HS-5 (cell line): ENCODE results near the gene NSUN5.
A peak's percentile ranks its signal among the peaks of the same experiment; 100 is the strongest.
"Not testable (repeated sequence)": the region's sequence is repeated elsewhere in the genome, so short reads cannot be mapped to it uniquely, and the experiment has no call there.

Source experiments
- DNase-seq: peaks from one replicate; pipeline ENCODE4 v3.0.0-alpha.2; 2012; ENCODE audit warnings: low read depth

Gene NSUN5

DNA sequence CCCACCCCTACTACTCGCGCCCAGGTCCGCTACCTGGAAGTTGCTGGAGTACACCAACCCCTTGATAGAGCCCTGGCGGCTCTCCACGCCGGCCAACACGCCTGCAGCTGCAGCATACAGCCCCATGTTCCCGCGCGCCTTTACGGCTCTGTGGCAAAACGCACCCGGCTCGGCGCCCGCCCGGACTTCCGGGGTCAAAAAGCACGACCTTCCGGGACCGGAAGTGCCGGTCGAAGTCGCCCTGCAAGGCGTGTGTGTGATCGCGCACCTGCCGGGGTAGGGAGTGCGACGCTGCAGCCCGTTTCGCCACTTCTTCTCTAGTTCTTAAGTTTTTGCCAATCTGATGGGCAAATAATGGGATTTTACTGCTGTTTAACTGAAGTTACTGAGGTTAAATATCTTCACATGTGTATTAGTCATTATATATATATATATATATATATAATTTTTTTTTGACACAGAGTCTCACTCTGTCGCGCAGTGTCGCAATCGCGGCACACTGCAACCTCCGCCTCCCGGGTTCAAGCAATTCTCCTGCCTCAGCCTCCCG, at the start of gene NSUN5:
Gene NSUN5 (minus strand): TSS at position 162 of the 550 bp plus-strand sequence. CDS start 36 bp downstream, at position 126.
- peak; percentile 31 for DNase-seq

DNA sequence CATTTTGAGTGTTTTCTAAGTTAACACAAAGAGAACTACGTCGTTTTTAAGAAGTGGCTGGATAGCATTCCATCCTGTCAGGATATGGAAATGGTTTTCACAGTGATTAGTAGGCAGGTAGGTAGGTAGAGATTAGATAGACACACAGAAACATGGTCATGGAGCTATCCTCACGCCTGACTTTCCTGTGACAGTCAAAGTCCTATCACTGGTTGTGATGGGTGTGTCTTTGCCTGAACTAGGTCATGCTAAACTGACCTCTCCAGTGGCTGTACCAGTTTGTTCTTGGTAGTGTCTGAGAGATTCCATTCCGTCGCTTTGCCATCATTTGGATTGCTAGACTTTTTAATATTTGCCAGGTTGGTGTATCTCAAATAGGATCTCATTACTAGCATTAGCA, 47.5 kb upstream of the NSUN5 start:
- no peak for DNase-seq

DNA sequence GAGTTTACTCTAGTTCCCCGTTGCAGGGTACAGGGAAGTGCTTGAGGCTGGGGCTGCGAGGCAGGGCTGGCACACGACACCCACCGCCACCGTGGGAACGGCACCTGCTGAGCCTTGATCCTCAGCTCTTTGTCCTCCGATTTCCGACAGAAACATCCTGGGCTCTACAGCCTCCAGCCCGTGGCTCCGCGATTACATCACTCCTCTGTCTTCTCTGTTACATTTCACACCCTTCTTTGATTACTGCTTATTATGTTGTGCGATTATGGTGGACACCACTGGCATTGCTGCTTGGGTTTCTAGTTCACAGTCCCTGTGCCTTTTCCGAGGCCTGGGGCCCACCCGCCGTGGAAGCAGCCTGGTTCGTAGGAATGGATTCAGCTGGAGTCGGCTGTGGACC, 46.2 kb upstream of the NSUN5 start:
- no peak for DNase-seq

DNA sequence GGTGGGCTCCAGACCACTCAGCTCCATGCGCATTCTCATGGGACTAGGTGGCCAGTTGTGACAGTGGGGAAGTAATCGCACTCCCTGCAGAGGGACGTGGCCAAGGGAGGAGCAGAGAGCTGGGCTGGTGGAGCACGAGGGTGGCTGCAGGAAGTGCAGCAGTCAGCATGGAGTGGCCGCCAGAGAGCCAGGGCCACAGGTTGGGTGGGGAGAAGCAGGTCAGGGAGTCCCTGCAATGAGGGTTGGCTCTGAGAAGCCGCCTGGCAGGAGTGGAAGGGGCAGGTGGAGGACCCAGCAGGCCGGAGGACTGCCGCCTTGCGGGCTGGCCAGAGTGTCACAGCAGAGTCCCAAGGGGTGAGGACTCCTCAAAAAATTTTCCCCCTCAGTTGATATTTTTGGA, 45.6 kb upstream of the NSUN5 start:
- no peak for DNase-seq

DNA sequence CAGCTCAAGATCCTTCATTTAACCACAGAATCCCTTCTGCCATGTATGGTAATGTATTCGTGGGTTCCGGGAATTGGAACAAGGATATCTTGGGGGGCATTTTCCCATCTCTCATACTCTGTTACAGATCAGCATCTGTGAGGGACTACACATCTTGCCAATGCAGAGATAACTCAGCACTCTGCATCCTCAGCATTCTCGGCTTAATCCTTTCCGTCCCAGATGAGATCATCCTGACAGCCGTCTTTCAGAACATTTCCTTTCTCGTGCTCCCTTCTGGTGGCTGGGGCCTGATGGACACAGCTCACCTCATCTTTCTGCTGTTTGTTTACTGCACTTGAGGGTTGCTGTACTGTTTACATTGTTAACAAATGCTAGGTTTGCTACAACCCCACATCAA, 44.6 kb upstream of the NSUN5 start:
- no peak for DNase-seq

DNA sequence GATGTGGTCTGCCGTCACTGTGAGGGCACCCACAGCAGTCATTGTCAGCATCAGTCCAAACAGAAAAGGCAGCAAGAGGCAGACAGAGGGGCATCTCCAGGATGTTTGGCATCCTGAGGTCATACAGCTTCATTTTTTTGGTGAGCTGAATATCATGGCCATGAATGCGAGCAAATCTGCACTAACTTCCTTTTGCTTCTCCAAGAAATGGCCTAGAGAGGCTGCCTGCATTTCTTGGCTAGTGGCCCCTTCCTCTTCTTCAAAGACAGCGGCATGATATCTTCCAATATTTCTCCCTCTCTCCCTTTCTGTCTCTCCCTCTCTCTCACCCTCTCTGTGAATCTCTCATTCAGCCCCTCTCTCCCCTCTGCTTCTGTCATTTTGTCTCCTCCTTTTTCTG, 44.2 kb upstream of the NSUN5 start:
- DNase-seq, result no peak

DNA sequence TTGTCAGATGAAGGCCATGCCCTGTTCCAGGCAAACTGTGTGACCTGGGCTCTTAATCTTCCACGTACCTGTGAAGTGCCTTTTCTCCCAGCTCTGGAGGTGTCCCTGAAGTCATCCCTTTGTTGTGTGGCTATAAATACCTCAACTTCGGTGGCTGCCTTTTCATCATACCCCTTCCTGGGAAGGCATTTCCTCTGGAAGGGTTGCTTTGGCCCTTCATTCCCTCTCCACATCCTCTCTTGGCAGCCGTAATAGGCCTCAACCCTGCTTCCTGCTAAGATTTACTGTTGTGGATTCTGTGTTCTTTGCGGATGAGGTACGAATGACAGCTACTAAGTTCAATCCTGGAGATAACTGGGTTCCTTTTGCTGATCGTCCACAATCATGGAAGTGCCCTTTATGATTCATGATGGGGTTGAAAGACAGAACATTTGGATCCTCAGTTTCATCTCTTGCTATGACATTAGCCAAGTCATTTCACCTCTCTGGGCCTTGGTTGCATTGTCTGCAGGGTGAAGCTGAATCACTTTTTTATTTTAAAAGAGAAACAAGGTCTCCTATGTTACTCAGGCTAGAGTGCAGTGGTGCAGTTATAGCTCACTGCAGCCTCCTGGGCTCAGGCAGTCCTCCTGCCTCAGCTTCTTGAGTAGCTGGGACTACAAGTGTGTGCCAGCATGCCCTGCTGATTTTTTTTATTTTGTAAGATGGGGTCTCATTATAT, 43.0 kb upstream of the NSUN5 start:
- no peak for DNase-seq

DNA sequence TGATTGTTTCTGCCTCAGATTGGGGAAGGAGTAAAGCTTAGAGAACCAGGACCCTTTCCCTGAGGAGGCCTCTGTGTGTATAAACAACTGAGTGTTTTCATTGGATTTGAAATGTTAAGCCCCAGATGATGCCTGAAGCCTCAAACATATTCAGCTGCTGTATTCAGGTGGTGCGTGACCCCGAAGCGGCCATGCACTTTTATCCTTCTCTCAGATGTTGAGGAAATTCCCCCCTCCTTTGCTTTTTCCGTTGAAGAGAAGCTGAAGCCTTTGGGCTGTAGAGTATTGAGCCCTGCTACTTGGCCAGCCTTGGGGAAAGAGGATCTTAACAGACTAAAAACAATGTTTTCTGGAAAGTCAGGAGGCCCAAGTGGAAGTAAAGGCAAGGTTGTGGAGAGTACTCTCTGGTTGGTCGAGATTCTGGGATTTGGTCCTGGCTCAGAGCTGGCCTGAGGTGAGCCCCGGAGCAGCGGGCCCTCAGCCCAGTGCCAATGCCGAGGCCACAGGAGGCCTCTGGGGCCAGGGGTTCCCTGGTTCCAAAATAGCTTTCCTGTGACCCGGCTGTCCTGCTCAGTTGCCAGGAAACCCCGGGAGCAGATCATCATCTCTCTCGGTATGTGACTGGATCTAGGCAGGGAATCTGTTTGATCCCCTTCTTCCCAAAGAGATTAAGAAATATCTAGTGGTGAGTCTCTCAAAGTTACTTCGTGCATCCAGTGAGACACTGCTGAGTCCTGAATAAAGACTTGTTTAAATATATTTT, 41.9 kb upstream of the NSUN5 start:
- DNase-seq, result no peak

DNA sequence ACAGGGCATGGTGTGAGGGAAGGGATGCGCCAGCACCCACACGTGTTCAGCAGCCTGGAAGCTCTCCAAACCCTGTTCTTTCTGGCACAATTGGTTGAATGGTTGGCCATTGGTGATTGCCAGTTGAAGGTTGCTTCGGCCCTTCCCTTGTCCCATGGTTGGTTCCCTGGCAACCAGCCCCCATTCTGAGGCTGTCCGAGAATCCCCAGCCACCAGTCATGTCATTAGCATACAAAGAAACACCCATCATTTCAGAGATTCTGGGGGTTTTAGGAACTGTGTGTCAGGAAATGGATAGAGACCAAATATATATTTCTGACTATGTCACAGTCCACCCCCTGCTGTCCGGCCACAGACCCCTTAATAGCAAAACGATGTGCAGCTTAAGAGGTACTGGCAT, 41.1 kb upstream of the NSUN5 start:
- DNase-seq, result no peak

DNA sequence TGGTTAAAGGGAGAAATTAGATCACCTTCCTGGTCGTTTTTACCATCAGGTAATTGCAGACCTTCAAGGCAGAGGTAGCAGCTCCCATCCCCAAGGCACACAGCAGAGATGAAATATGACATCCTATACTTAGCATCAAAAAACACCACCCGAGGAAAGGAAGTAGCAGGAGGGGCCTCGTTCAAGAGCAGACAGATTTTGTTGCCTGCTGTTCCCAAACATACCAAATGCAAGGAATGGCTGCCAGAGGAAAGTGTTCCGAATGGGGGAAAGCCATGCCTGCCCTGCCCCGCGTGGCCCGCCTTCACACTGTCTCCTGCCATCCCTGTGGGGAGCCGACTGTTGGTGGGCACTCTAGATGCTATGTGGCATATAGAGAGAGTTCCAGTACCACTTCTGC, 37.3 kb upstream of the NSUN5 start:
- no peak for DNase-seq

DNA sequence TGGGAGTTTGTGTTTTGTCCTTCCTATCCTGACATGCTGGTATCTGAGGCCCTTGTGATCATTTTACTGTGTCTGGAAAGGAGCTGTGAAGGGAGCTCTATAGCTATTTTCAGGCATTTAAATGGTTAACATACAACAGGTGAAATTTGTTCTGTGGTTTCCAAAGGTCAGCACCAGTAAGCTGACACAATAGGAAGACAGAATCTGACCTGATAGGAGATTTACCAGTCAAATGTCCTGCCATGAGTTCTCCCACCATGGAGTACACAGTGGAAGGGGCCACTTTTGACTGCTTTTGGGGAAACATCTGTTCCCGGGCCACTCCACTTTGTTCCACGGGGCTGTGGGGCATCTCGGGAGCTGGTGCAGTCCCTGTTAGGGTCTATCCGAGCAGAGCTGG, 36.9 kb upstream of the NSUN5 start:
- no peak for DNase-seq

DNA sequence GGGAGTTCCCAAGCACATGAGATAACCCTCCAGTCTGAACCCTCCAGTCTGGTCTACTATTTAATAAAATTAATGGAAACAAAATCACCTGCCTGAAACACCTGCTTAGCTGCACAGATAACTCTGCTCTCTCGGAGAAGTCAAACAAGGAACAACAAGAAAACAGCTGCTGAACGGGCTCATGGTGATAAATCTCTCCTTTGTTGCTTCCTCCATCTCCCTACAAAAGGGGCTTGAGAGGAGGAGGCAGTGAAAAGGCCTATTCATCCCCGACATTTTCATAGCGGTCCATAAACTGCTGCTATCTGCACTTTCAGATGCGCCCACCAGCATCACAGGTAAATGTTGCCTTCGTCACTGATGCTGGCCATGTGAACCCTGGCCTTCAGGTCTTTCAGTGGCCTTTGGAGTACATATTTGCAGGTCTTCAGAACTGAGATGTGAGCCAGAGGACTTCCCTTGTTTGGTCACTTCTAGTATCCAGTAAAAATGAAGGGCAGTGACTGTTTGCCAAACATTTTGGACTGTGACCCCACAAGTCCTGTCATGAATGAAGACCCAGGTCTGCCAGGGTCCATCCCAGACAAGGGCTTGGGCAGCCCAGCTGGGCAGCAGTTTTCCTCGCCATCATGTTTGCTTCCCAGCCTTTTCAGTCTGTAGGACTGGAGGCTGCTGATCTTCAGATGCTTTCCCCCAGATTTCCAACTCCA, 35.2 kb upstream of the NSUN5 start:
- DNase-seq, result no peak

DNA sequence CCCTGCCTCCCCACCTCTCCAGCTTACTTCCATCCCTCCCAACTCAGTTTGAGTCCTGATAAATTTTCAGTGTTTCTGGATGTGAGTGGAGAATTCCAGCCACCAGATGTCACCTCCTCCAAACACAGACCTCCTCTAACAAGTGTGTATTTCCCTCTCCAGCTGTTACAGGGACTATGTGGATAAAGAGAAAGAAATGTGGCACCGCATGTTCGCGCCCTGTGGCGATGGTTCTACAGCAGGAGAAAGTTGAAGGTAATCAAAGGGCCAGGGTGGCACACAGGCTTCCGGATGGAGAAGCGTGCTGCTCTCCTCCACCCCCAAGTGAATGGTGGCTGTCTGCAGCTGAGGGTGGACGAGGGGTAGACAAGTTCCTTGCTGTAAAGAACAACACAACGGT, 34.0 kb upstream of the NSUN5 start:
- DNase-seq, result peak; percentile 2

DNA sequence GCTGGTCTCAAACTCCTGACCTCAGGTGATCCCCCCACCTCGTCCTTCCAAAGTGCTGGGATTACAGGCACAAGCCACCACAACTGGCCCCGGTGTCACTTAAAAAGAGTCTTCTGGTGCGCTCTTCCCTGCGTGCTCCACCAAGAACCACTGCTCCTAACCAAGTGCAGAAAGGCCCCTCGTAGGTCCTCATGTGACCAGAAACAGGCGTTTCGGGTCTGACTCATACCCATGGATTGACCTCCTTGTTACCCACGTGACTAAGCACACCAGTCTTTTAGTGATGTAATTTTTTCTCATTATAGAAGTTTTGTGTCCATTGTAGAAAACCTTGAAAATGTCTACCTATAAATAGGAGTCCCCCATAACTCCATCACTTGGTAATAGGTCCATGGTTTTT, 33.3 kb upstream of the NSUN5 start:
- peak; percentile 64 for DNase-seq

DNA sequence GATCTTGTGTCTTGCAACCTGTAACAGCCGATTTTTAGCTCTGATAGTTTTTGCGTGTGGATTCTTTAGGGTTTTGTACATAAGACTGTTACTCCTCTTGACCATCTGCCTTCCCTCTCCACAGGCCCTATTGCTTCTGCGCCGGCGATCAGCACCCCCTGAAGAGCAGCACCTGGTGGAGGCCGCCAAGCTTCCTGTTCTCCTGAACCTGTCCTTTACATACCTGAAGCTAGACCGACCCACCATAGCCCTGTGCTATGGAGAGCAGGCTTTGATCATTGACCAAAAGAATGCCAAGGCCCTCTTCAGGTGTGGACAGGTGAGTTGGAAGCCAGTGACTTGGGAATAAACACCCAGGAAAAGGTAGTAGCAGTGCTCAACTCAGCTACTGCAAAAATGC, 31.9 kb upstream of the NSUN5 start:
- DNase-seq, result no peak

DNA sequence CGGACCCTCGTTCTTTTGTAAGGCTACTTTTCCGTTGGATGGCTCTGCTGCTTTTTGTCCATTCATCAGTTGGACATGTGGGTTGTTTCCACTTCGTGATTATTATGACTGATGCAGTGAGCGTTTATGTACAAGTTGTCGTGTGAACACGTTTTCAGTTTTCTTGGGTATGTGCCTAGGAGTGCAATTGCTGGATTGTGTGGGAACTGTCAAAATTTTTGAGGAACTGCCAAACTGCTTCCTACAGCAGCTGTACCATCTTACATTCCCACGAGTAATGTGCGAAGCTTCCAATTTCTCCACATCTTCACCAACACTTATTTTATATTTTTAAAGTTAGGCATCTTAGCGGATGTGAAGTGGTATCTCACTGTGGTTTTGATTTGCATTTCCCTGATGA, 29.7 kb upstream of the NSUN5 start:
- no peak for DNase-seq

DNA sequence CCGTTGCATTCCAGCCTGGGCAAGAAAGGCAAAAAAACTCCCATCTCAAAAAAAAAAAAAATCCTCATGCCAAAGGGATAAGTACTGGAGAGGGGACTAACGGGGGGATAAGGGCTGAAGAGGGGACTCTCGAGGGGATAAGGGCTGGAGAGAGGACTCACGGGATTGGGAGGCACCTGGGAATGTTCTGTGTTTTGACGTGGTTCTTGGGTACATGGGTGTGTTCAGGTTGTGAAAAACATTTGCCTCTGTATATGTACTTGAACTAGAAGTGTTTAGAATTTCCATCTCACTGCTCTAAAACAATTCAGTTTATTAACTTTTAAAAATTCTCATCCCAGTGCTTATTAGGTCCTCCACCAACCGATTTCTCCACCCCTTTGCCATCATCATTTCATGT, 23.8 kb upstream of the NSUN5 start:
- no peak for DNase-seq

DNA sequence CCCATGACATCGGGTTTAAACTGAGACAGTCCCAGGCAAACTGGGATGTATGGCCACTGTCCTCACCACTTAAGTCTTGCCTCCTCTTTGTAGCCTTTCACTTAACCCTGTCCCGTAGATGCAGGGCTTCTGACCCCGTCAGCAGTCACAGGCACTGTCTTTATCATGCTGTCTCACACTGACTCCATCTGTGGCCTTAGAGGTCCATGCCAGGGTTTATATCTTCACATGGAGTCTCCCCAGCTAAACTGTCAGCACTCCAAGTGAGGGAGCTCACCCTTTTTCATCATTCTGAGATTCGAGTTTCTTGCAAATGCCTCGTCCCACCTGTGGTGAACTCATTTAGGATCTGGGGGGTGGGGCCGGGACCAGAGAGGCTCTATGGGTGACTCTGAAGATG, 22.1 kb upstream of the NSUN5 start:
- DNase-seq, result no peak

DNA sequence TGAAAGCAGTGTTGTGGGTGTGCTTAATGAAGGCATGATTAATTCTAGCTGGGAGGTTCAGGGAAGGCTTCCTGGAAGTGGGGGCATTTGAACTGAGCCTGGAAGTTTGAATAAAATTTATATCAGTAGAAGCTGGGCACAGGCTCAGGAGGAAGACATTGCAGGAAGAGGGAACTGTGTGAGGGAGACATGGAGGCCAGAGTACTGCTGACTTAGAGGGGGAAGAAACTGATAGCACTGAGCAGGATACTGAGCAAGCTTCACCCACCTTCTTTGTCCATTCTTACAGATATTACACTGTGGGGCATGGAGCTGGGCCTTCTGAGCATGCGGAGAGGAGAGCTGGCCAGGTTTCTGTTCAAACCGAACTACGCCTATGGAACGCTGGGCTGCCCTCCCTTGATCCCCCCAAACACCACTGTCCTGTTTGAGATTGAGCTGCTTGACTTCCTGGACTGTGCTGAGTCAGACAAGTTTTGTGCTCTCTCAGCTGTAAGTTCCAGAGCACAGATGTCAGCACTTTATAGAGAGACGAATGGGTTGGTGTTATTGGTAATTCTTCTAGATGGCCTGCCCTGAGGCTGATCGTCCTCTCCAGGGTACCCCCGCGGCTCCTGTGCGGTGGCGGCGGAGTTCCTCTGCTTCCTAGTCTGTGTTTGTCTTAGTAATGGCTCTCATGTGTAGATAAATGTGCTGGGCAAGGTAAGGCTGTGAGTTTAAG, 21.4 kb upstream of the NSUN5 start:
- DNase-seq, result no peak

DNA sequence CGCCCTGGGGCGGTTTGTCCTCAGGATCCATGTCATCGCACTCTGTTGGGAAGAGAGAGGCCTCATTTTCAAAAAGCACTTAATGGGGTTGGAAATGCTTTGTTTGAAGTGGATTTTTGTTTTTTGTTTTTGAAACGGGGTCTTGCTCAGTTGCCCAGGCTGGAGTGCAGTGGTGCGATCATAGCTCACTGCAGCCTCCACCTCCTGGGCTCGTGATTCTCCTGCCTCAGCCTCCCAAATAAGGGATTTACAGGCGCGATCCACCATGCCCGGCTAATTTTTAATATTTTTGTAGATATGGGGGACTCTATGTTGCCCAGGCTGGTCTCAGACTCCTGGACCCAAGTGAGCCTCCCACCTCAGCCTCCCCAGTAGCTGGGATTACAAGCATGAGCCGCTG, 20.1 kb upstream of the NSUN5 start:
- no peak for DNase-seq

DNA sequence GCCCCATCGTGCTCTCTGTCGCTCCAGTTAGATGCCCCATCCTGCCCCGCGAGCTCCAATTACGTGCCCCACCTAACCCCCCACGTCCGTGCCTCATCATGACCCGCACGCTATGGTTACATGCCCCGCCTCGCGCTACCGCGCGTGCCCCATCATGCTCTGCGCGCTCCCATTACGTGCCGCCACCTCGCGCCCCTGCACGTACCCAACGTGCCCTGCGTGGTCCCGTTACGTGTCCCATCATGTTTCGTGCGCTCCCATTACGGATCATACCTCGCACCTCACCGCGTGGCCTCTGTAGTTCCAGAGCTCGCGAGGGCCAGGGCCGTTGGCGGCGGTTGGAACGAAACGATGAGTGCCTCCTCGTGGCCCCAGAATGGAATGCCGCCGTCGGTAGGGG, 19.3 kb upstream of the NSUN5 start, which contains the start of the genes FKBP6 and TRIM50:
Gene FKBP6 (plus strand): TSS at position 240 of the 400 bp plus-strand sequence. CDS start 268 bp downstream, outside the sequence.
Gene TRIM50 (minus strand): TSS at position 161 of the 400 bp plus-strand sequence. CDS start 3,295 bp downstream, outside the sequence.
- not testable (repeated sequence) for DNase-seq

DNA sequence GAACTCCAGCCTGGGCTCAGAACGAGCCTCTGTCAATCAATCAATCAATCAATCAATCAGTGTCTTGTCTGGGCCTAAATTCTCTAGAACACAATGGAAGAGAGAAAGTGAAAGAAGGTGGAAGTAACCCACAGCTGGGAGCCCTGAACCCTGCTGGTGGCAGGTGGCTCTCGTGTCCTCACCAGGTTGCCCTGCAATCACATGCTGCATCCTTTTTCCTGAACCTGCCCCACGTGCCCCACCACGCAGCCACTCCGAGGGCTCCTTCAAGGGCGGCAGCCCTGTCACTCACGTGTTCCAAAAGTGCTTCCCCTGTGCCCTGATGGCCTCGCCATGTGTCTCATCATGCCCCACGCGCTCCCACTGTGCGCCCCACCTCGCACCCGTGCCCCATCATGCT, 18.8 kb upstream of the NSUN5 start:
- DNase-seq, result not testable (repeated sequence)
